H9 (cell line): ENCODE measurements around the gene KRTAP9-8. TPM values are rescaled to one million over a fixed set of nuclear protein-coding genes. Genes with fewer than 3 reads are reported as not detected.
"Not testable (repeated sequence)": the region's sequence is repeated elsewhere in the genome, so short reads cannot be mapped to it uniquely, and the experiment has no call there.

Experiments used
- DNase-seq: peaks from one replicate; pipeline ENCODE4 v3.0.0-alpha.2; 2017
- H2AFZ ChIP-seq: one replicate; pipeline ENCODE4 v1.6.1; 2013; ENCODE audit warnings: mild to moderate bottlenecking, low read length, control low read depth, moderate library complexity
- H2AK5ac ChIP-seq: 2 replicates; pipeline ENCODE4 v1.6.1; 2013; ENCODE audit warnings: low read length, control low read depth, mixed read lengths; ENCODE audit not compliant: insufficient read length
- H2BK120ac ChIP-seq: one replicate; pipeline ENCODE4 v1.6.1; 2013; ENCODE audit warnings: low read depth, mild to moderate bottlenecking, low read length, control low read depth, inconsistent platforms; ENCODE audit not compliant: poor library complexity, severe bottlenecking
- H2BK12ac ChIP-seq: 2 replicates; pipeline ENCODE4 v1.6.1; 2013; ENCODE audit warnings: low read length, control low read depth, mixed read lengths, low read depth; ENCODE audit not compliant: insufficient read length
- H2BK15ac ChIP-seq: 2 replicates; pipeline ENCODE4 v1.6.1; 2013; ENCODE audit warnings: low read depth, low read length, control low read depth
- H2BK20ac ChIP-seq: one replicate; pipeline ENCODE4 v1.6.1; 2013; ENCODE audit warnings: low read depth, mild to moderate bottlenecking, low read length, control low read depth, inconsistent platforms; ENCODE audit not compliant: poor library complexity, severe bottlenecking
- H2BK5ac ChIP-seq: 2 replicates; pipeline ENCODE4 v1.6.1; 2013; ENCODE audit warnings: low read length, control low read depth, mixed read lengths; ENCODE audit not compliant: insufficient read length
- H3K14ac ChIP-seq: 2 replicates; pipeline ENCODE4 v1.6.1; 2013; ENCODE audit warnings: low read length, control low read depth; ENCODE audit not compliant: insufficient read depth
- H3K18ac ChIP-seq: 2 replicates; pipeline ENCODE4 v1.6.1; 2013; ENCODE audit warnings: low read depth, mild to moderate bottlenecking, mixed read lengths, low read length, control low read depth; ENCODE audit not compliant: insufficient read length
- H3K23ac ChIP-seq: 2 replicates; pipeline ENCODE4 v1.6.1; 2013; ENCODE audit warnings: low read length, control low read depth, mixed read lengths, low read depth; ENCODE audit not compliant: insufficient read length
- H3K23me2 ChIP-seq: 2 replicates; pipeline ENCODE4 v1.6.1; 2013; ENCODE audit warnings: low read depth, mild to moderate bottlenecking, mixed read lengths, low read length, control low read depth; ENCODE audit not compliant: insufficient read length, poor library complexity, severe bottlenecking
- H3K27ac ChIP-seq: 2 replicates; pipeline ENCODE4 v1.5.1; 2013; ENCODE audit warnings: low read length, control low read depth, mixed read lengths, low read depth; ENCODE audit not compliant: insufficient read length
- H3K27me3 ChIP-seq: 2 replicates; pipeline ENCODE4 v1.6.1; 2013; ENCODE audit warnings: low read length, control low read depth, inconsistent platforms; ENCODE audit not compliant: insufficient read depth
- H3K4ac ChIP-seq: 2 replicates; pipeline ENCODE4 v1.6.1; 2013; ENCODE audit warnings: low read depth, mild to moderate bottlenecking, control low read depth, inconsistent platforms, low read length, moderate library complexity
- H3K4me1 ChIP-seq: 2 replicates; pipeline ENCODE4 v1.6.1; 2013; ENCODE audit warnings: low read length, control low read depth, inconsistent platforms; ENCODE audit not compliant: insufficient read depth
- H3K4me2 ChIP-seq: 2 replicates; pipeline ENCODE4 v1.6.1; 2013; ENCODE audit warnings: low read length, control low read depth, mixed read lengths; ENCODE audit not compliant: insufficient read length, insufficient read depth
- H3K56ac ChIP-seq: 2 replicates; pipeline ENCODE4 v1.6.1; 2013; ENCODE audit warnings: low read depth, mild to moderate bottlenecking, mixed read lengths, low read length, control low read depth; ENCODE audit not compliant: insufficient read length
- H3K79me1 ChIP-seq: 2 replicates; pipeline ENCODE4 v1.6.1; 2013; ENCODE audit warnings: low read depth, mild to moderate bottlenecking, moderate library complexity, low read length, control low read depth, inconsistent platforms; ENCODE audit not compliant: insufficient read depth, poor library complexity, severe bottlenecking
- H3K79me2 ChIP-seq: 2 replicates; pipeline ENCODE4 v1.6.1; 2013; ENCODE audit warnings: low read length, control low read depth, inconsistent platforms; ENCODE audit not compliant: insufficient read depth
- H3K9ac ChIP-seq: 2 replicates; pipeline ENCODE4 v1.6.1; 2013; ENCODE audit warnings: low read length, control low read depth, mixed read lengths; ENCODE audit not compliant: insufficient read length; ENCODE audit errors: extremely low read depth
- H3K9me3 ChIP-seq: one replicate; pipeline ENCODE4 v1.6.1; 2013; ENCODE audit warnings: low read depth, low read length, inconsistent platforms; ENCODE audit not compliant: control insufficient read depth
- H3T11ph ChIP-seq: one replicate; pipeline ENCODE4 v1.6.1; 2013; ENCODE audit warnings: mild to moderate bottlenecking, low read length, control low read depth, inconsistent platforms
- H4K20me1 ChIP-seq: one replicate; pipeline ENCODE4 v1.6.1; 2013; ENCODE audit not compliant: control insufficient read depth, insufficient read length, insufficient read depth
- H4K5ac ChIP-seq: 2 replicates; pipeline ENCODE4 v1.6.1; 2013; ENCODE audit warnings: low read depth, mild to moderate bottlenecking, mixed read lengths, low read length, control low read depth; ENCODE audit not compliant: insufficient read length
- H4K8ac ChIP-seq: replicated peaks from 2 replicates; pipeline ENCODE4 v1.6.1; 2013; ENCODE audit warnings: low read length, control low read depth, mixed read lengths, low read depth; ENCODE audit not compliant: insufficient read length
- H4K91ac ChIP-seq: 2 replicates; pipeline ENCODE4 v1.6.1; 2013; ENCODE audit warnings: low read depth, mild to moderate bottlenecking, moderate library complexity, mixed read lengths, low read length, control low read depth; ENCODE audit not compliant: insufficient read length
- H3K27ac Mint-ChIP-seq, 3 experiments: 2 replicates in 2 of 3; 3 replicates in 1 of 3; pipeline ENCODE4 v1.8.0; 2020 to 2021; ENCODE audit warnings: mixed read lengths in 3 of 3, mild to moderate bottlenecking in 1 of 3, moderate library complexity in 1 of 3
- H3K27me3 Mint-ChIP-seq: 2 replicates; pipeline ENCODE4 v1.8.0; 2021; ENCODE audit warnings: low read depth, mild to moderate bottlenecking, moderate library complexity, mixed read lengths
- H3K36me3 Mint-ChIP-seq, 3 experiments: 2 replicates in 2 of 3; 3 replicates in 1 of 3; pipeline ENCODE4 v1.8.0; 2020 to 2021; ENCODE audit warnings: low read depth in 3 of 3, mixed read lengths in 3 of 3; ENCODE audit not compliant: insufficient read depth in 1 of 3
- H3K4me1 Mint-ChIP-seq, 2 experiments: 2 replicates each; pipeline ENCODE4 v1.8.0; 2020; ENCODE audit warnings: mixed read lengths in 2 of 2
- H3K4me3 Mint-ChIP-seq, 2 experiments: 2 replicates in 1 of 2; 3 replicates in 1 of 2; pipeline ENCODE4 v1.8.0; 2020 to 2021; ENCODE audit warnings: mild to moderate bottlenecking in 2 of 2, mixed read lengths in 2 of 2, moderate library complexity in 1 of 2
- H3K9me3 Mint-ChIP-seq, 2 experiments: 2 replicates in 1 of 2; 3 replicates in 1 of 2; pipeline ENCODE4 v1.8.0; 2020; ENCODE audit warnings: mild to moderate bottlenecking in 2 of 2, mixed read lengths in 2 of 2, moderate library complexity in 1 of 2
- WGBS: extraction: QIAGEN DNeasy Blood & Tissue Kit; methylation state at CpG from one replicate; pipeline ENCODE4 v1.1.7; 2013; ENCODE audit warnings: missing lambda C conversion rate, low lambda C conversion rate, mixed read lengths; ENCODE audit not compliant: insufficient read length; ENCODE audit errors: extremely low coverage; 5-methylcytosine and 5-hydroxymethylcytosine counted together
- total RNA-seq: library from RNA; stranded (reverse); gene quantifications from 2 replicates; pipeline ENCODE4 v1.2.1, GENCODE V29; 2021

Gene KRTAP9-8
- total RNA-seq, 1 experiment from 2014 or later: not detected

DNA sequence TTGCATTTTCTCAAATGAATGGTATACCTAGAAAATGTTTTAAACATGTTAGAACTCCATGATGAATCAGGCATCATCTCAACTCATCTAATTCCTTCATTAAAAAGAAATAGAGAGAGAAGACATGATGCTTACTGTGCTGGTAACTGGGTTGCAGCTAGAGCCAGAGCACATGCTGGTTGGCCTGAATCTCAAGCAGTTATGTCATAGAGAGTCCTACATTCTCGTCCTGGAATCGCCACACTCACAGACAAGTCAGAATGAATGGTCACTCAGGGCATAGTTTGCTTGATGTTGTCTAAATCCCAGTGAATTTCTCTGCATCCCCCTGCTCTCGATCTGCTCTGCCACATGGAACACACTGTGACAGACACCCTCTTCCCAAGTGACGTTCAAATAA, 683 bp upstream of the KRTAP9-8 start:
- H3K79me1 ChIP-seq, H4K20me1 ChIP-seq, H3K9ac ChIP-seq, H3K79me2 ChIP-seq, H3K36me3 Mint-ChIP-seq, H3K4me1 ChIP-seq, H3K14ac ChIP-seq, H3K9me3 ChIP-seq, DNase-seq, H2AFZ ChIP-seq, H2BK20ac ChIP-seq, H3K23ac ChIP-seq, H3K56ac ChIP-seq, H3T11ph ChIP-seq, H3K4me2 ChIP-seq, H3K23me2 ChIP-seq, H2AK5ac ChIP-seq, H3K27me3 ChIP-seq, H3K27ac ChIP-seq, H2BK12ac ChIP-seq, H3K27ac Mint-ChIP-seq, H3K4ac ChIP-seq, H2BK120ac ChIP-seq, H4K91ac ChIP-seq, H2BK15ac ChIP-seq, H4K8ac ChIP-seq, H3K4me1 Mint-ChIP-seq, H2BK5ac ChIP-seq, H3K4me3 Mint-ChIP-seq, H3K18ac ChIP-seq, H4K5ac ChIP-seq: not testable (repeated sequence)
- H3K9me3 Mint-ChIP-seq: peaks cover 14 to 17% of the 10 kb centered on the region in 2 experiments
- peaks cover 13% of the 10 kb centered on the region for H3K27me3 Mint-ChIP-seq
- WGBS: no CpG with 5 or more reads among the region's 4 CpGs

DNA sequence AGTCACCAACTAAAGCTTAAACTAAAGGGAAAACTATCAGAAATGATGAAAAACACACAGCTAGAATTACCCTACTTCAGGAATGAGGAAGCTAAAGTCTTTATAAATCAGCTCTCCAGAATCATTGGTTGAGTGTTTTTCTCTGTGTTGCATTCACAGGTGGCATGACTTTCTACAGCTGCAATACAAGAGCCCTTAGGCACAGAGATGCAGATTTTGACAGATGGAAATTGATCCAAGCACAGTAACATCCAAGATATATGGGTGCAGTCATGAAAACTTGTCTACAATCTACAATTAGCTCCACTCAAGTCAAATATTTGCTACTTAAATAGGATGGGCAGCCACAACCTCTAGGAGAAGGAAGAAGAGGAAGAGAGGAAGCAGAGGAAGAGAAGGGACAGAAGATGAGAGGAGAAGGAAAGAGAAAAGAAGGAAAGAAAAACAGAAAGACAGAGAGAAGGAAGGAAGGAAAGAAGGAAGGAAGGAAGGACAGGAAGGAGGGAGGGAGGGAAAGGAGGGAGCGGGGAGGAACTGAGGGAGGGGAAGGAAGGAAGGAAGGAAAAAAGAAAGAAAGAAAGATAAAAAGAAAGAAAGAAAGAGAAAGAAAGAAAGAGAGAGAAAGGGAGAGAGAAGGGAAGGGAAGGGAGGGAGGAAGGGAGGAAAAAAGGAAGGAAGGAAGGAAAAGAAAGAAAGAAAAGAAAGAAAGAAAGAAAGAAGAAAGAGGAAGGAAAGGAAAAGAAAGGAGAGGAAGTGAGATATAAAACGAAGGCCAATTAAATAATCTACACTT, 9.4 kb downstream of the KRTAP9-8 start:
- H2BK20ac ChIP-seq, H3K27ac Mint-ChIP-seq, DNase-seq, H2BK5ac ChIP-seq, H3K9ac ChIP-seq, H3K56ac ChIP-seq, H3K14ac ChIP-seq, H3T11ph ChIP-seq, H2BK120ac ChIP-seq, H4K91ac ChIP-seq, H2BK12ac ChIP-seq, H3K4me1 ChIP-seq, H3K36me3 Mint-ChIP-seq, H3K18ac ChIP-seq, H4K20me1 ChIP-seq, H3K9me3 ChIP-seq, H3K27me3 Mint-ChIP-seq, H3K27me3 ChIP-seq, H3K27ac ChIP-seq, H3K4me3 Mint-ChIP-seq, H3K9me3 Mint-ChIP-seq, H2BK15ac ChIP-seq, H3K79me1 ChIP-seq, H2AFZ ChIP-seq, H3K23me2 ChIP-seq, H3K79me2 ChIP-seq, H4K8ac ChIP-seq, H4K5ac ChIP-seq, H3K23ac ChIP-seq, H3K4me2 ChIP-seq, H2AK5ac ChIP-seq, H3K4ac ChIP-seq: not testable (repeated sequence)
- no CpG with 5 or more reads among the region's 2 CpGs for WGBS
- peaks cover 9 to 12% of the 10 kb centered on the region in 2 experiments for H3K4me1 Mint-ChIP-seq
